Measurements from ENCODE around the gene NKD1.

Gene NKD1

GRCh38 chr16:50644729-50645128 lies 96.5 kb downstream of the NKD1 start:
- Histone ChIP-seq H3K9me3 (ENCODE audit: control extremely low read depth in 1 of 5, control insufficient read depth in 4 of 5, insufficient read depth in 2 of 5, low read depth in 1 of 5, low read length in 4 of 5) (peaks cover 0 to 4% (median 0%) of the 10 kb centered on the region in 5 experiments), H3K4me3 (ENCODE audit: control insufficient read depth in 1 of 7, extremely low read depth in 1 of 7, insufficient read depth in 4 of 7, low read depth in 2 of 7, low read length in 6 of 7) (no peak overlapping the region), H3K27me3 (replicated peaks in 2 of 5; ENCODE audit: control insufficient read depth in 4 of 5, insufficient read depth in 5 of 5, low read length in 4 of 5) (peaks cover 0 to 1% (median 0%) of the 10 kb centered on the region in 5 experiments), H3K36me3 (ENCODE audit: control insufficient read depth in 4 of 4, insufficient read depth in 4 of 4, low read length in 3 of 4) (no peaks in the 10 kb centered on the region), H3K4me1 (ENCODE audit: control extremely low read depth in 1 of 4, control insufficient read depth in 4 of 4, insufficient read depth in 4 of 4, low read length in 3 of 4) (peaks cover 0 to 13% (median 6%) of the 10 kb centered on the region in 4 experiments), H3K27ac (ENCODE audit: insufficient read depth in 1 of 2, low read depth in 1 of 2, low read length in 2 of 2, poor library complexity in 1 of 2, severe bottlenecking in 2 of 2) (no peak overlapping the region)
- DNase-seq: peak; percentile 48 to 69 (median 62)
- CTCF ChIA-PET: interaction anchor here (0.7 to 1.8 kb wide), 13 partner anchors 8 to 578 kb away, joined by 3 to 7 read pairs (median 3); partner anchors contain the start of gene BRD7
- POLR2A ChIA-PET: no interaction called here
- WGBS (ENCODE audit: insufficient coverage): 55% methylated on average over 4 of the region's 6 CpGs

- WGBS (ENCODE audit: insufficient coverage): 88% methylated on average over 14 of the region's 20 CpGs
- Histone ChIP-seq H3K4me1 (ENCODE audit: control extremely low read depth in 1 of 4, control insufficient read depth in 4 of 4, insufficient read depth in 4 of 4, low read length in 3 of 4) (peaks cover 0 to 13% (median 6%) of the 10 kb centered on the region in 4 experiments), H3K36me3 (ENCODE audit: control insufficient read depth in 4 of 4, insufficient read depth in 4 of 4, low read length in 3 of 4) (no peaks in the 10 kb centered on the region), H3K27ac (ENCODE audit: insufficient read depth in 1 of 2, low read depth in 1 of 2, low read length in 2 of 2, poor library complexity in 1 of 2, severe bottlenecking in 2 of 2) (no peak overlapping the region), H3K9me3 (ENCODE audit: control extremely low read depth in 1 of 5, control insufficient read depth in 4 of 5, insufficient read depth in 2 of 5, low read depth in 1 of 5, low read length in 4 of 5) (peaks cover 0 to 4% (median 0%) of the 10 kb centered on the region in 5 experiments), H3K4me3 (ENCODE audit: control insufficient read depth in 1 of 7, extremely low read depth in 1 of 7, insufficient read depth in 4 of 7, low read depth in 2 of 7, low read length in 6 of 7) (no peak overlapping the region), H3K27me3 (replicated peaks in 2 of 5; ENCODE audit: control insufficient read depth in 4 of 5, insufficient read depth in 5 of 5, low read length in 4 of 5) (no peaks in the 10 kb centered on the region)
- no peak for DNase-seq
- ChIA-PET POLR2A (interaction anchor here (0.7 kb wide), 1 partner anchor 10 kb away, joined by 4 read pairs; no protein-coding TSS in a partner anchor), CTCF (interaction anchor here (0.7 to 1.8 kb wide), 10 partner anchors 8 to 579 kb away, joined by 3 to 7 read pairs (median 4); partner anchors contain the start of gene BRD7)
Observed at GRCh38 chr16:50645563-50646220, 97.5 kb downstream of the NKD1 start.

- no peak overlapping the region for H3K27ac ChIP-seq (ENCODE audit: insufficient read depth in 1 of 2, low read depth in 1 of 2, low read length in 2 of 2, poor library complexity in 1 of 2, severe bottlenecking in 2 of 2)
Observed at GRCh38 chr16:50646345-50646744, 98.1 kb downstream of the NKD1 start.

GRCh38 chr16:50651835-50652438 lies 103.7 kb downstream of the NKD1 start:
- Histone ChIP-seq H3K27ac (ENCODE audit: insufficient read depth in 1 of 2, low read depth in 1 of 2, low read length in 2 of 2, poor library complexity in 1 of 2, severe bottlenecking in 2 of 2) (no peak overlapping the region), H3K4me1 (ENCODE audit: control extremely low read depth in 1 of 4, control insufficient read depth in 4 of 4, insufficient read depth in 4 of 4, low read length in 3 of 4) (no peaks in the 10 kb centered on the region), H3K9me3 (ENCODE audit: control extremely low read depth in 1 of 5, control insufficient read depth in 4 of 5, insufficient read depth in 2 of 5, low read depth in 1 of 5, low read length in 4 of 5) (no peaks in the 10 kb centered on the region), H3K4me3 (ENCODE audit: control insufficient read depth in 1 of 7, extremely low read depth in 1 of 7, insufficient read depth in 4 of 7, low read depth in 2 of 7, low read length in 6 of 7) (no peak overlapping the region), H3K27me3 (replicated peaks in 2 of 5; ENCODE audit: control insufficient read depth in 4 of 5, insufficient read depth in 5 of 5, low read length in 4 of 5) (no peaks in the 10 kb centered on the region), H3K36me3 (ENCODE audit: control insufficient read depth in 4 of 4, insufficient read depth in 4 of 4, low read length in 3 of 4) (no peaks in the 10 kb centered on the region)
- 100% methylated on average over 1 of the region's 3 CpGs for WGBS (ENCODE audit: insufficient coverage)
- POLR2A ChIA-PET: no interaction called here
- no peak for DNase-seq
- CTCF ChIA-PET: interaction anchor here (0.9 to 4.5 kb wide), 5 partner anchors 9 to 286 kb away, joined by 3 to 47 read pairs (median 4); no protein-coding TSS in a partner anchor

More at GRCh38 chr16:50646345-50646744, 98.1 kb downstream of the NKD1 start:
- Histone ChIP-seq H3K4me1 (ENCODE audit: control extremely low read depth in 1 of 4, control insufficient read depth in 4 of 4, insufficient read depth in 4 of 4, low read length in 3 of 4) (peaks cover 0 to 7% (median 3%) of the 10 kb centered on the region in 4 experiments), H3K4me3 (ENCODE audit: control insufficient read depth in 1 of 7, extremely low read depth in 1 of 7, insufficient read depth in 4 of 7, low read depth in 2 of 7, low read length in 6 of 7) (no peak overlapping the region), H3K27me3 (replicated peaks in 2 of 5; ENCODE audit: control insufficient read depth in 4 of 5, insufficient read depth in 5 of 5, low read length in 4 of 5) (no peaks in the 10 kb centered on the region), H3K36me3 (ENCODE audit: control insufficient read depth in 4 of 4, insufficient read depth in 4 of 4, low read length in 3 of 4) (no peaks in the 10 kb centered on the region), H3K9me3 (ENCODE audit: control extremely low read depth in 1 of 5, control insufficient read depth in 4 of 5, insufficient read depth in 2 of 5, low read depth in 1 of 5, low read length in 4 of 5) (peaks cover 0 to 4% (median 0%) of the 10 kb centered on the region in 5 experiments)
- 94% methylated on average over 6 of the region's 8 CpGs for WGBS (ENCODE audit: insufficient coverage)
- ChIA-PET CTCF (interaction anchor here (0.9 to 1.6 kb wide), 2 partner anchors 11 to 12 kb away, joined by 3 to 5 read pairs; no protein-coding TSS in a partner anchor), POLR2A (interaction anchor here (0.7 kb wide), 1 partner anchor 10 kb away, joined by 4 read pairs; no protein-coding TSS in a partner anchor)
- no peak for DNase-seq

- DNase-seq: peak in 1 of 3 donors; percentile 30
- POLR2A ChIA-PET: interaction anchor here (0.6 kb wide), 1 partner anchor 482 kb away, joined by 3 read pairs; no protein-coding TSS in a partner anchor
- H3K27ac ChIP-seq (ENCODE audit: insufficient read depth in 1 of 2, low read depth in 1 of 2, low read length in 2 of 2, poor library complexity in 1 of 2, severe bottlenecking in 2 of 2): no peak overlapping the region
- CTCF ChIA-PET: interaction anchor here (1.3 to 4.5 kb wide), 5 partner anchors 8 to 92 kb away, joined by 3 to 47 read pairs (median 6); no protein-coding TSS in a partner anchor
- no peaks in the 10 kb centered on the region for H3K4me1 ChIP-seq (ENCODE audit: control extremely low read depth in 1 of 4, control insufficient read depth in 4 of 4, insufficient read depth in 4 of 4, low read length in 3 of 4)
- H3K36me3 ChIP-seq (ENCODE audit: control insufficient read depth in 4 of 4, insufficient read depth in 4 of 4, low read length in 3 of 4): no peaks in the 10 kb centered on the region
- no peak overlapping the region for H3K4me3 ChIP-seq (ENCODE audit: control insufficient read depth in 1 of 7, extremely low read depth in 1 of 7, insufficient read depth in 4 of 7, low read depth in 2 of 7, low read length in 6 of 7)
- no peaks in the 10 kb centered on the region for H3K9me3 ChIP-seq (ENCODE audit: control extremely low read depth in 1 of 5, control insufficient read depth in 4 of 5, insufficient read depth in 2 of 5, low read depth in 1 of 5, low read length in 4 of 5)
- H3K27me3 ChIP-seq (replicated peaks in 2 of 5; ENCODE audit: control insufficient read depth in 4 of 5, insufficient read depth in 5 of 5, low read length in 4 of 5): no peaks in the 10 kb centered on the region
- 87% methylated on average over 10 of the region's 14 CpGs for WGBS (ENCODE audit: insufficient coverage)
Observed at GRCh38 chr16:50652836-50653425, 104.7 kb downstream of the NKD1 start.

GRCh38 chr16:50653633-50654519 lies 105.7 kb downstream of the NKD1 start:
- ChIA-PET POLR2A (interaction anchor here (0.6 kb wide), 1 partner anchor 483 kb away, joined by 3 read pairs; no protein-coding TSS in a partner anchor), CTCF (interaction anchor here (1.3 to 4.5 kb wide), 5 partner anchors 9 to 91 kb away, joined by 3 to 47 read pairs (median 6); no protein-coding TSS in a partner anchor)

More at GRCh38 chr16:50653633-50654519, 105.7 kb downstream of the NKD1 start:
- H3K9me3 ChIP-seq (ENCODE audit: control extremely low read depth in 1 of 5, control insufficient read depth in 4 of 5, insufficient read depth in 2 of 5, low read depth in 1 of 5, low read length in 4 of 5): no peaks in the 10 kb centered on the region
- no peak overlapping the region for H3K27ac ChIP-seq (ENCODE audit: insufficient read depth in 1 of 2, low read depth in 1 of 2, low read length in 2 of 2, poor library complexity in 1 of 2, severe bottlenecking in 2 of 2)
- no peaks in the 10 kb centered on the region for H3K27me3 ChIP-seq (replicated peaks in 2 of 5; ENCODE audit: control insufficient read depth in 4 of 5, insufficient read depth in 5 of 5, low read length in 4 of 5)
- DNase-seq: no peak
- no peaks in the 10 kb centered on the region for H3K4me1 ChIP-seq (ENCODE audit: control extremely low read depth in 1 of 4, control insufficient read depth in 4 of 4, insufficient read depth in 4 of 4, low read length in 3 of 4)
- 97% methylated on average over 10 of the region's 11 CpGs for WGBS (ENCODE audit: insufficient coverage)
- H3K4me3 ChIP-seq (ENCODE audit: control insufficient read depth in 1 of 7, extremely low read depth in 1 of 7, insufficient read depth in 4 of 7, low read depth in 2 of 7, low read length in 6 of 7): no peak overlapping the region
- no peaks in the 10 kb centered on the region for H3K36me3 ChIP-seq (ENCODE audit: control insufficient read depth in 4 of 4, insufficient read depth in 4 of 4, low read length in 3 of 4)

Measured in common myeloid progenitor, CD34-positive (primary cell).